CD4-positive, alpha-beta T cell treated with Interleukin-6 for 4 hours (primary cell): ENCODE measurements around the gene JAKMIP1.

Source experiments
- DNase-seq: peaks from one replicate; pipeline ENCODE4 v3.0.0-alpha.2; 2020; ENCODE audit warnings: mixed read lengths

JAKMIP1 gene

DNA sequence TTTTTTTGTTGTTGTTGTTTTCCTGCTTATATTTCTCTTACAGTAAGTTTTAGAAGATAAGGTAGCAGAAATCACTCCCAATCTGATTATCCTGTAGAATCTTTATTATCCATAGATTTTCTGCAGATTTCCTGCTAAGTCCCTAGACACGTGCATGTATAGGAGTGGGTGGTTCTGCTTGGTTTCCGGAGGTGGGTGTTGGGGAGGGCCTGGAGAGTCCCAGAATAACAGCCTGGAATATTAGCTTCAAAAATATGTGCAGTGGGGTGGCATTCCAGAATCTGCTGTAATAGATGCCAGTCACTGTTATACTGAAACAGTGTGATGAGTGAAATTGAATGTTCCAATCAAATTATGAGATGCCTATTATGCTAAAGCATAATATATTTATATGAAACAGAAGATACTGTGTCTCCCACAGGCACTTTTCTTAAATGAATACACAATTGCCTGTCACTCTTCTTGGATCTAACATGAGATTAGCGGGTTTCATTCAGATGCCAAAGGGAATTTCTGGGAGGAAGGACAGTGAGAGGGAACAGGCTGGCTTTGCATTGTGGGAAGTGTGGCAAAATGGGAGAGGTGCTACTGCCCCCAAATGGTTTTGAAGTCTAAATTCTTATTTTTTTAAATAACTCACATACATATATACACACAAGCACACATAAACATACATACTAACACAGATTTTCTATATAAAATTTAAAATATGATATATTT, 219.8 kb downstream of the JAKMIP1 start:
- DNase-seq, result no peak

DNA sequence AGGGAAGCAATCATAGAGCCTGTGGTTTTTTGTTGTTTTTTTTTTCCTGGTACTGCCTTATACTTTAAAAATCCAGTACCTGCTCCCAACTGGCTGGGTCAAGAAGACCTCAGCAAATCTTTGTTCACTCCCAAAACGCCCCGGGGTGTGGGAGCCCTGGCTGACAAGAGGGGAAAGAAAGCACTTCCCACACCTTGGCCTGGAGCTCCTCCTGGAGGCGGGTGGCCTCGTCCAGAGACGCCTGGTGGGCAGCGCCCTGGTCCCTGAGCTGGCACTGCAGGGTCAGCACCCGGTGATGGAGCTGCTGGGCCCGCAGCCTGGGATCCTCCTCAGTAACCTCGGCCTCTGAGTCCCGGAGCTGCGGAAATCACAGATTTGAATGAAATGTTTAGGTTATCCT, 220.4 kb downstream of the JAKMIP1 start:
- no peak for DNase-seq

DNA sequence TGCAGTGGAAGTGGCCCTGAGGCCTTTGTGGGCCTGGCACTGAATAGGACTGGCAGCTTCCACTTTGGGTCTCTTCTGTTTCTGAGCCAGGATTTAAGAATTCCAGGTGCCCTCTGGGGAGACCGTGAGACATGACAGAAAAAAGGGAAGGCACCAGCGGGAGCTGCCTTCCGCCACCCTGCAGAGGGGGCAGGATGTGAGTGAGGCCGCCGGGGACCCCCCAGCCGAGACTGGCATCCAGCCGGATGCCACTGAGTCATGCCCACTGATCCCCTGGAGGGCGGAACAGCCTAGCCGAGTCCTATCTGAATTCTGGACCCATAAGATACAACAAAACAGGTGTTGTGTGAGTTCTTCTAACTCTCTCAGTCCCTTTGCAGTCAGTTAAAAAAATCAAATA, 223.4 kb downstream of the JAKMIP1 start:
- no peak for DNase-seq

DNA sequence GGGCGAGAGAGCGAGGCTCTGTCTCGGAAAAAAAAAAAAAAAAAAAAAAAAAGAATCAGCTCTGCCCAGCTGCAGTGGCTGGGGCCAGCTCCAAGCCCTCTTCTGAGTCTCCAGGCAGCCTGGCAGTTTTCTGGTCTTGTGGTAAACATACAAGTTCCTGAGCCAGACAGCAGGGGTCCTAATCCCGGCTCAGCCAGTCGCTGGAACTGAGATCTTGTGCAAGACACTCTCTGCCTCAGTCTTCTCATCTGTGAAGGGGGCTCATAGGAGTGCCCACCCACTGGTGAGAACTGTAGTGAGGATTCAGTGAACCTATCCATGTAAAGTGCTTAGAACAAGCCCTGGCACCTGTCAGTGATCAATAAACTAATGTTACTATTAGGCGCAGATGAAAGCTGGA, 223.9 kb downstream of the JAKMIP1 start:
- no peak for DNase-seq
